ENCODE measurements around the gene PCNX1. TPM values are rescaled to one million over a fixed set of nuclear protein-coding genes. Genes with fewer than 3 reads are reported as not detected.
"Not testable (repeated sequence)": the region's sequence is repeated elsewhere in the genome, so short reads cannot be mapped to it uniquely, and the experiment has no call there.

PCNX1 gene
- total RNA-seq: 73.3 TPM

DNA sequence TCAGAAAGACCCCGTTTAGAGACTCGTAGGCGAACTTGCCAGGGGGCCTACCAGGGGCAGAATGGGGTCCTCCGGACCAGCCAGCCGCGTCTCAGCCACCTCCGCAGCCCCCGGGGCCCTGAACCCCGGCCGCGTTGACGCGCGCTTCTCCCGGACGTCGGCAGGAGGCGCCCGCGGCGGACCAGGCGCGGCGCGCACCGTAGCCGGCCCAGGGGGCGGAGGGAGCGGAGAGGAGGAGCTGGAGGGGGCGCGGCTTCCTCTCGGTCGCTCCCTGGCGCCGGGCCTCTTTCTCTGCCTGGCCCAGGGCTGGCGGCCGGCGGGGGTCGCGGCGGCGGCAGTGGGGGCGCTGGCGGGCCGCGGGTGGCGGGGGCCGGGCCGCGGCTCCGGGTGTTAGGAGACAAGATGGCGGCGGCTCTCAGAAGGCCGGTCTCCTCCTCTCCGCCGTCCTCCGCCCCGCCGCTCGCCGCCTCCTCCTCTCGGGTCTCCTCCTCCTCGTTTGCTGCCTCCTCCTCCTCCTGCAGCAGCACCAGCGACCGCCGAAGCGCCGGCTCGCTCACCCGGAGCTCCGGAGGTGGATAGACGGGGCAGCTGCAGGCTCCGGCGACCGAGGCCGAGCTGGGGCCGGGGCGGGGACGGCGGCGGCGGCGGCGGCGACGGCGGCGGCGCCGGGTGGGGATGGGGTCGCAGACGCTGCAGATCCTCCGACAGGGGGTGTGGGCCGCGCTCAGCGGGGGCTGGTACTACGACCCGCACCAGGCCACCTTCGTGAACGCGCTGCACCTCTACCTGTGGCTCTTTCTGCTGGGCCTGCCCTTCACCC is at the start of gene PCNX1:
Gene PCNX1, plus strand, starts transcription at position 284 of the 820 bp plus-strand sequence. Its CDS starts 392 bp downstream, at position 676.
- peak; percentile 89 for DNase-seq (ENCODE audit: low spot score)

DNA sequence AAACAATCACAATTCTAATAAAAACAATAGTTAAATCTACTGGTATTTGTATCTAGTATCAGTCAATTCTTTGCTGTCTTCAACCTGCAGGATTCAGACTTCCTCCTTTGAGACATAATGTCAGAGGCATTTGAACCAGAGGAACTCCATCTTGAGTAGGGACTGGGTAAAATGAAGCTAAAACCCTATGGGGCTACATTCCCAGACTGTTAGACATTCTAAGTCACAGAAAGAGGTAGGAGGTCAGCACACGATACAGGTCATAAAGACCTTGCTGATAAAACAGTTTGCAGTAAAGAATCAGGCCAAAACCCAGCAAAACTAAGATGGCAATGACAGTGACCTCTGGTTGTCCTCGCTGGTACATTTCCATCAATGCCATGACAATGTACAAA is 49.8 kb upstream of the PCNX1 start:
- no peak for DNase-seq (ENCODE audit: low spot score)

DNA sequence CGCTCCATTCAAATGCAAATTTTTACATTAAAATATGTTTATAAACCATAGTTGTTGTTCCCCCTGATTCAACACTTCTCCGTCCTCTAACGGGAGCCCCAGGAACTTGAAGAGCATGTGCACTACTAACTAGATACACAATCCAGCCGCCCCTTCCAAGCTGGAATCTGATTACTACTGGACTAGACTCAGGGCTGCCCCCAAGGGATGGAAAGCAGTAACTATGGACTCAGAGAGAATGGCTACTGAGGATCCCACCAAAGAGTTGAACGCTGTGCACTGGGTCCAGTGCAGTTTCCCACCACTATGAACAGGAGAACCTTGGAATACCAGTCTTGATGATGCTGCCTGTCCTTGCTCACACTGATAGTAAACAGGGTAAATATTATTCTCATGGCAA is 48.6 kb upstream of the PCNX1 start:
- no peak for DNase-seq (ENCODE audit: low spot score)

DNA sequence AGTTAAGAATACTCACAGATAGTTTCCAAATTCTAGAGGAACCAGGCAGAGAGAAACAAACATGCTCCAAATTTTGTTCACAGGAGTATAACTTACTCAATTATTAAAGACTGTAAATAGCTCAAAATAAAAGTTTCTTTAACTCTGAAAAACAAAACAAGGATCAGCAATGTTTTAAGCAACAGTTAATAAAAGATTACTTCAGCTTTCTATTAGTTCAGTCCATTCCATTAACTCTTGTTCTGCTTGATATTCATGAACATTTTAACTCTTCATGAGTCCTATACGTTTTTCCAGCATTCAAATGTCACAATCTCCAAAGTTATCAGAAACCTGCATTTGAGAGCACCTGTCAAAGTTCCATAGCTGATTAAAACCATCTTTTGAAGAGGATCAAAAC is 40.3 kb upstream of the PCNX1 start:
- DNase-seq (ENCODE audit: low spot score): not testable (repeated sequence)

- no peak for DNase-seq (ENCODE audit: low spot score)
Observed at GRCh38 chr14:70871001-70871400, 36.3 kb upstream of the PCNX1 start.

- no peak for DNase-seq (ENCODE audit: low spot score)
Observed at GRCh38 chr14:70871863-70872677, 35.2 kb upstream of the PCNX1 start.

DNA sequence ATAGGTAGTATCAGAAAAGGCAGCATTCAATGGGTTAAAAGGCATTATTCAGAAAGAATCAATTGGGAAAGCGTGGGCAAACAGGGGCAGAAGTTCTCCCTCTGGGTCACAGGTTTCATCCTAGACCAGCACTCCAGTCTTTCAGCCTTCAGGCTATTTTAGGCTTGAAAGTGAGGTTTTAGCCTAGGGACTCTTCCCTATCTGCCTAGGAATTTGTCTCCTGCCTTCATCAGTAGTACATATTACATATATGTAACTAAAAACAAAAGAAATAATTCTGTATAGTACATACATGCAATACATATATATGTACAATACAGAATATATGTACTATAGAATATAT is 34.6 kb upstream of the PCNX1 start:
- DNase-seq (ENCODE audit: low spot score): no peak

DNA sequence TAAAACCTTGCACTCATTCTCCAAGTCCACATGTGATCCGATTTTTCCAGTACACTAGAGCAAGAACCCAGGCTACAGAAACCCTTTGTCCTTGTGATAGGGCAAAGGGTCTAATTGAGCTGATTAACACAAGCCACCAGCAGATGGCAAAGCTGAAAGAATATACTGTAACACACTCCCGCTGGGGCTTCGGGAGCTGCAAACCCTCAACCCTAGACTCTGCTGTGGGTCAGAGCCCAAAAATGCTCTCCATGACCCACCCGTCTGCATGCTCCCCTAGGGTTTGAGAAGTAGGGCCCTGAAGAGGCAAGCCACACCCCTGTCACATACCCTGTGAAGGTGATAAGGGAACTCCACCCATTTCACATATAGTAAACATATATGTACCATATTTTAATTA is 33.6 kb upstream of the PCNX1 start:
- DNase-seq (ENCODE audit: low spot score): no peak

- not testable (repeated sequence) for DNase-seq (ENCODE audit: low spot score)
Observed at GRCh38 chr14:70875811-70876460, 31.3 kb upstream of the PCNX1 start.

DNA sequence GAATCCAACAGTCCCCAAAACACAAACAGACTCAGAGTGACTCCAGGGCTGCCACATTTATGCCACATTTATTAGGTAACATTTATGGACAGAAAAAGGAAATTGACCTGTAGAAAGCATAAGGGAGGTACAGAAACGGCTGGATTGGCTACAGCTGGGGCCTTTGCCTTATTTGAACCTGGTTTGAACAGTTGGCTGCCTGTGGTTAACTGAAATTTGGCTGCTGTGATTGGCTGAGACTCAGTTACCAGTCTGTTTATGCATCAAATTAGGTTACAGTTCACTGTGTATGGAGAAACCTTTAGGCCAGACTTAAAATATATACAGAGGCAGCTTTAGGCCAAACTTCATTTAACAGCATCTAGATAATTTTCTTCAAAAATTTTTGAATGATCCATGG is 27.8 kb upstream of the PCNX1 start:
- no peak for DNase-seq (ENCODE audit: low spot score)

DNA sequence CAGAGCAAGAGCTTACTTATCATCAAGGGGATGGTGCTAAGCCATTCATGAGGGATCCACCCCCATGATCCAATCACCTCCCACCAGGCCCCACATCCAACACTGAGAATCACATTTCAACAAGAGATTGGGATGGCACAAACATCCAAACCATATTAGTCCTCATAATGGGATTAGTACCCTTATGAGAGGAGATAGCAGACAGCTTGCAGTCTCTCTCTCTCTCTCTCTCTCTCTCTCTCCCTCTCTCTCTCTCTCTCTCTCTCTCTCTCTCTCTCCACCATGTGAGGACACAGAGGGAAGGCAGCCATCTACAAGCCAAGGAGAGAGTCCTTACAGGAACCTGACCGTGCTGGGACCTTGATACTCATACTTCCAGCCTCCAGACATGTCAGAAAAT is 26.4 kb upstream of the PCNX1 start:
- DNase-seq (ENCODE audit: low spot score): not testable (repeated sequence)

- DNase-seq (ENCODE audit: low spot score): no peak
Observed at GRCh38 chr14:70881549-70882177, 25.6 kb upstream of the PCNX1 start.

GRCh38 chr14:70882776-70883492 is 24.3 kb upstream of the PCNX1 start:
- no peak for DNase-seq (ENCODE audit: low spot score)

DNA sequence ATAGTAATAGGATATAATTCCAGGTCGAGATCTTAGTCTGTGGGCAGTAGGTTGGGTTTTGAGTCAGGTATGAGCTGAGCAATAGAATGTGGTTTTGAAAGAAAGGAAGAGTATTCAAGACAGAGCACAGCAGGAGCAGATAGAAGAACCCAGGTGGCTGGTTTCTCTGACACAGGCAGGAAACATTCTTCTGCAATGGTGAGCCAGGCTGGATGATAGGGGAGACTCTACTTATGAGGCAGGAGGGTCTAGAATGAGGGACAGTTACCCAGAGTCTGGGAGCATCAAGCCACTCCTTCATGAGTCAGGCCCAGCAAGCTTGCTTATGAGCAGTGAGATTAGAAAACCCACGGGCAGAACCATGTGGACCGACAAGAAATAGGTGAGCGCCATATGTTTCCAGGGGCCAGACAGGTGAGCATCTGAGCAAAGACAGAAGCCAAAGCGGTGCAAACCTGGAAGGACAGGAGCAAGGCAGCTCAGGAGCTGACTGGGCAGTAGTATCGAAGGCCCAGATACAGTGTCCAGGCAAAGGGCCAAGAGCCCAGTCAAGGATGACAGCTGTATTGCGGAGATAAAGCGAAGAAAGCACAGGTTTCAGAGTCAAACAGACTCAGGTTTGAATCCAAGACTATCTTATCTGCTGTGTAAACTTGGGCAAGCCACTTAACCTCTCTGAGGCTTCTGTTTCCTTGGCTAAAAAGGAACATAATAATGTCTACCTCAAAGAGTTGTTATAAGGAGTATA is 22.5 kb upstream of the PCNX1 start:
- no peak for DNase-seq (ENCODE audit: low spot score)

GRCh38 chr14:70885343-70886022 is 21.8 kb upstream of the PCNX1 start:
- DNase-seq (ENCODE audit: low spot score): no peak

DNA sequence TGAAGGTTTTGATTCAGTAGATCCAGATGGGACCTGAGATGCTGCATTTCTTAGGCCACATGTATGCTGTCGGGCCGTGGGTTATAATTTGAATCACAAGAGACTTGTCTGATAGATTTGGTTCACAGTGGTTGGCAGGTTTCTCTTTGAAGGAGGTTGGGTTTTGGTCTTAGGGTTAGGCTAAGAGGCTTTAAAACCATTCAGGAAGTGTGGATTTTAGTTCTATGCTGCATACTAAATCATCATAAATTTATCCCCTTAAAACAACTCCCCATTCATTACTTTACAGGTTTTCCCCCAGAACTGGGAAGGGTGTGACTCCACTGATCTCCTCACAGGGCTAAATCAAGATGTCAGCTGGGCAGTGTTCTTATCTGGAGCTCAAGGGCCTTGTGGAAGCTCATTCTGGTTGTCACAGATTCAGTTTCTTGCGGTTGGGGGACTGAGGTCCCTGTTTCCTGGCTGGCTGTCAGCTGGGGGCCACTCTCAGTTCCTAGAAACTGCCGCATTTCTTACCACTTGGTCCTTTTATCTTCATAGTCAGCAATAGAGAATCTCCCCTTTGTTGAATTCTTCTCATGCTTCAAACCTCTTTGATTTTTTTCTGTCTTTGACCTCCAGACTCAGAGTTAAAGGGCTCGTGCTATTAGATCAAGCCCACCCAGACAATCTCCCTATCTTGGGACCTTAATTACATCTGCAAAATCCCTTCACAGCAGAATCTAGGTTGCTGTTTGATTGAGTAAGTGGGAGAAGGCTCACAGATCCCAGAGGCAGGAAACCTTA is 20.6 kb upstream of the PCNX1 start:
- DNase-seq (ENCODE audit: low spot score): no peak

DNA sequence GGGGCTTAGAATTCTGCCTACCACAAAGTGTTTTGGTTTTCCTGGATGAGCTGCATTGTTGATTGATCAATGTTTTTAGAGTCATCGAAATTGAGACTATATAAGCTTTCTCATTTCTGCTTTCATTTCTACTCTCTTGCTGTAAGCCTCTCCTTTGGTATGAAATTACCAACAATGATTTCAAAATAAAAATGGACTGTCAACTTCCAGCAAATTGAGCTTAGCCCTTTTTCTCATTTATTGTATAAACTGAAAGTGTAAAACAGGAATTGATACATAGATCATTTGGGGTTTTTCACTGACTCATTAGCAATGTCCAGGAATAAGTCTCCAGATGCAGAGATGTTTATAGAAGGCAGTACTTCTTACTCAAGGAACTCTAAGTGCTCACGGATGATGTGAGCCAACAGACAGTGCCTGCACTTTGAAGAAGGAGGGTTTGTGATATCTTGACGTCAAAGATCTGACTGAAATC is 20.0 kb upstream of the PCNX1 start:
- no peak for DNase-seq (ENCODE audit: low spot score)

GRCh38 chr14:70887737-70888499 is 19.3 kb upstream of the PCNX1 start:
- DNase-seq (ENCODE audit: low spot score): no peak

Measured in ureter (tissue), 1 donor.